Hepatocyte (in vitro differentiated cells): ENCODE data around the gene BCAS1. TPM values are rescaled to one million over a fixed set of nuclear protein-coding genes. Genes with fewer than 3 reads are reported as not detected.

ENCODE experiments used
- DNase-seq: peaks from one replicate; pipeline ENCODE4 v3.0.0-alpha.2; 2016; ENCODE audit warnings: low spot score
- H2AFZ ChIP-seq: fragments of 200-600 bp; sonication (generic); 2 replicates; pipeline ENCODE4 v1.6.0; 2016; ENCODE audit warnings: antibody characterized with exemption, mild to moderate bottlenecking
- H3K27ac ChIP-seq: fragments of 200-600 bp; sonication (generic); 2 replicates; pipeline ENCODE4 v1.5.1; 2016; ENCODE audit warnings: mild to moderate bottlenecking
- H3K27me3 ChIP-seq: fragments of 200-600 bp; sonication (generic); 2 replicates; pipeline ENCODE4 v1.6.1; 2016
- H3K36me3 ChIP-seq: fragments of 200-600 bp; sonication (generic); replicated peaks from 2 replicates; pipeline ENCODE4 v1.5.1; 2016; ENCODE audit warnings: low read depth; ENCODE audit not compliant: insufficient read depth
- H3K4me1 ChIP-seq: fragments of 200-600 bp; sonication (generic); 2 replicates; pipeline ENCODE4 v1.5.1; 2016; ENCODE audit warnings: mild to moderate bottlenecking, moderate library complexity; ENCODE audit not compliant: insufficient read depth
- H3K4me2 ChIP-seq: fragments of 200-600 bp; sonication (generic); 2 replicates; pipeline ENCODE4 v1.6.0; 2016
- H3K4me3 ChIP-seq: fragments of 200-600 bp; sonication (generic); 2 replicates; pipeline ENCODE4 v1.5.1; 2016; ENCODE audit warnings: mild to moderate bottlenecking
- H3K79me2 ChIP-seq: fragments of 200-600 bp; sonication (generic); 2 replicates; pipeline ENCODE4 v1.6.0; 2017; ENCODE audit warnings: mild to moderate bottlenecking
- H3K9me2 ChIP-seq: fragments of 200-600 bp; sonication (generic); replicated peaks from 2 replicates; pipeline ENCODE4 v1.6.0; 2017; ENCODE audit warnings: mild to moderate bottlenecking; ENCODE audit not compliant: insufficient read depth
- H3K9me3 ChIP-seq: fragments of 200-600 bp; sonication (generic); 2 replicates; pipeline ENCODE4 v1.5.1; 2016; ENCODE audit warnings: low read depth, mild to moderate bottlenecking
- H4K20me1 ChIP-seq: fragments of 200-600 bp; sonication (generic); 2 replicates; pipeline ENCODE4 v1.6.0; 2016; ENCODE audit warnings: mild to moderate bottlenecking; ENCODE audit not compliant: insufficient read depth, poor library complexity, severe bottlenecking
- CTCF ChIP-seq: fragments of 200-600 bp; sonication (generic); IDR thresholded peaks from 2 replicates; pipeline ENCODE4 v1.5.1; 2016; ENCODE audit warnings: antibody characterized with exemption, mild to moderate bottlenecking; ENCODE audit not compliant: poor library complexity
- EZH2 ChIP-seq: fragments of 200-600 bp; sonication (generic); IDR thresholded peaks from 2 replicates; pipeline ENCODE4 v1.6.1; 2016; ENCODE audit warnings: antibody characterized with exemption, mild to moderate bottlenecking, borderline replicate concordance
- EZH2phosphoT487 ChIP-seq: fragments of 200-600 bp; sonication (generic); IDR thresholded peaks from one replicate; pipeline ENCODE4 v1.6.1; 2018; ENCODE audit warnings: antibody characterized with exemption, mild to moderate bottlenecking, low read depth, moderate library complexity; ENCODE audit not compliant: unreplicated experiment, severe bottlenecking
- WGBS: methylation state at CpG from one replicate; pipeline ENCODE4 v1.1.6; 2016; ENCODE audit warnings: low lambda C conversion rate; ENCODE audit errors: missing lambda C conversion rate; 5-methylcytosine and 5-hydroxymethylcytosine counted together
- polyA plus RNA-seq: library from polyadenylated mRNA; unstranded; fragments of >200 nt; fragmentation: Nextera tagmentation; extraction: Ambion mirVana; gene quantifications from 2 replicates; pipeline ENCODE4 v1.2.1, GENCODE V29; 2016
- total RNA-seq: library from RNA; depleted of rRNA; stranded (reverse); fragments of >200 nt; gene quantifications from 2 replicates; pipeline ENCODE4 v1.2.3, GENCODE V29; 2014

Gene BCAS1
- total and polyA plus RNA-seq, 2 experiments from 2014 or later = 4.9 to 9.8 TPM

DNA sequence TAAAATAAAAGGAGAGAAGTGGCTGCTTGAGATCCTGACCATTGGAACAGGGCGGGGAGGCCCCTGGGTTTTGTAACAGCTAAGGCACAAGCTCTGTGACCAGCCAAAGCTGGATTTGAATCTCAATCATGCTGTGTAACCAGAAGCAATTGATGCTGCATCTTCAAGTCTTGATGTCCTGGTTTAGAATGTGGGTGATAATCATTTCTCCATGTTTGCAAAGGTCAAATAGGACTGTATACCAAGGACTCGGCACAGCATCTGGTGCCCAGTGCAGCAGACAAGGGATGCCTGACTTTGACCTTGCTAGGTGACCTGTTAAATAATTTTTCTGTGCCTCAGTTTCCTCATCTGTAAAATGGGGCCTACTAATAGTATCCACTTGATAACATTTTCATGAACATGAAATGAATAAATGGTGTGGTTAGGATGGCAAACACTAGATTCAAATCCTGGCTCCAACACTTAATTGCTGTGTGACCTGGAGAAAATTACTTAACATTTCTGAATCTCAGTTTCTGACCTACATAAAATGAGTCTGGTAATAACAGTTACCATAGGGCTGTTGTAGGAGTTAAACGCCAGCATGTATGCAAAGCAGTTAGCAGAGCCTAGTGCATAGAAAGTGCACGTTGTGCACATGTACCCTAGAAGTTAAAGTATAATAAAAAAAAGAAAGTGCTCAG, 46.3 kb upstream of the BCAS1 start:
- H3K27me3 ChIP-seq = no peaks in the 10 kb centered on the region
- H3K79me2 ChIP-seq = no peaks in the 10 kb centered on the region
- DNase-seq = no peak
- no peak for TF ChIP-seq EZH2
- TF ChIP-seq CTCF = no peak
- TF ChIP-seq EZH2phosphoT487 = no peak
- no peaks in the 10 kb centered on the region for H4K20me1 ChIP-seq
- no peaks in the 10 kb centered on the region for H3K9me2 ChIP-seq
- no peaks in the 10 kb centered on the region for H3K36me3 ChIP-seq
- H3K27ac ChIP-seq = peak overlapping the region; percentile 76
- no peaks in the 10 kb centered on the region for H3K9me3 ChIP-seq
- WGBS = 88% methylated on average over 4 of the region's 4 CpGs
- no peak overlapping the region for H3K4me2 ChIP-seq
- H3K4me1 ChIP-seq = peaks cover 12% of the 10 kb centered on the region
- no peak overlapping the region for H3K4me3 ChIP-seq
- H2AFZ ChIP-seq = no peak overlapping the region

DNA sequence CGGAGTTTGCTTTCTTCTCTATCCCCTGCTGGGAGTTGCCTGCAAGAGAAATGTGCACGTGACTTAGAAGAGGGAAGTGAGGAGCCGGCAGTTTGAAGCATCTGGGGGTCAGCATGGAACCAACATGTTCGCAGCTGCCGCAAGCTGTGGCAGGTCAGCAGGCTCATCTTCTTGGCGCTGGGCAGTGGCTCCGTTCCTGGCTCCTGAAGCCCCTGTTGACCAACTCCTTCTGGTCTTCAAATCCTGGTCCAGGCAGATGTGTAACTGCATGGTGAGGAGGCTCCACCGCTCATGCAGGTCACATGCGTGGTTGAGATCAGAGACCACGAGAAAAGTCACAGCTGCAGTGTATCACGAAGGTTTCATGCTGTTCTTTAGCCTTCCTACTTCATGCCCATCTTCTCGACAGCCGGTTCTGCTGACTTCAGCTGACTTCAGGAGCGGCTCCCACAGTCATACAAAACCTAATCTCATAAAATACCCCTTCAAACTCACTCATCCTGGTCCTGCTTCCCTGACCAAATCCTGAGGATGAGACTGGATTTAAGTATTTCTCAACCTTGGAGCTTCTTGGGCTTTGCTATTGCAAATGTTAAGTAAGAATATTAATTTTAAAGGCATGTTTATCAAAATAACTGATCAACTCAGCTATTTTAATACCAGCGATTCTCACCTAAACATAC, 44.9 kb upstream of the BCAS1 start:
- WGBS = 82% methylated on average over 15 of the region's 15 CpGs
- no peak overlapping the region for H2AFZ ChIP-seq
- no peak overlapping the region for H3K4me2 ChIP-seq

DNA sequence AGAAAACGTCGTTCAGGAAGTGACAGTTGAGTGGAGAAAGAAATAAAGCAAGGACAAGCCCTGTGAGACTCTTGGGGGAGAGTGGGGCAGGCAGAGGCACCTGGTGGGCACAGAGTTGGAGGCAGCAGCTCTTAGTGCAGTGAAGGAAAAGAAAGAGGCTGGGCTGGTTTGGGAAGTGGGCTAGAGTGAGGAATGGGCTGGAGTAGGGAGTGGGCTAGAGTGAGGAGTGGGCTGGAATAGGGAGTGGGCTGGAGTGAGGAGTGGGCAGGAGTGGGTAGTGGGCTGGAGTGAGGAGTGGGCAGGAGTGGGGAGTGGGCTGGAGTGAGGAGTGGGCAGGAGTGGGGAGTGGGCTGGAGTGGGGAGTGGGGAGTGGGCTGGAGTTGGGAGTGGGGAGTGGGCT, 43.7 kb upstream of the BCAS1 start:
- WGBS = 88% methylated on average over 2 of the region's 2 CpGs
- no peak for DNase-seq
- Histone ChIP-seq H3K27ac (peak overlapping the region; percentile 53), H3K27me3 (no peaks in the 10 kb centered on the region), H3K79me2 (no peaks in the 10 kb centered on the region), H4K20me1 (no peaks in the 10 kb centered on the region), H3K9me2 (no peaks in the 10 kb centered on the region), H3K4me3 (no peak overlapping the region), H3K4me1 (peaks cover 22% of the 10 kb centered on the region), H3K36me3 (no peaks in the 10 kb centered on the region), H2AFZ (no peak overlapping the region), H3K9me3 (no peaks in the 10 kb centered on the region), H3K4me2 (no peak overlapping the region)
- TF ChIP-seq EZH2phosphoT487 = no peak
- TF ChIP-seq EZH2 = no peak
- no peak for TF ChIP-seq CTCF

More for the DNA sequence above, 44.9 kb upstream of the BCAS1 start:
- no peak for TF ChIP-seq EZH2phosphoT487
- TF ChIP-seq CTCF = no peak
- TF ChIP-seq EZH2 = no peak
- peaks cover 18% of the 10 kb centered on the region for H3K4me1 ChIP-seq
- no peaks in the 10 kb centered on the region for H3K27me3 ChIP-seq
- DNase-seq = peak; percentile 40
- H3K4me3 ChIP-seq = no peak overlapping the region
- H3K27ac ChIP-seq = peak overlapping the region; percentile 69
- no peaks in the 10 kb centered on the region for H3K36me3 ChIP-seq
- no peaks in the 10 kb centered on the region for H4K20me1 ChIP-seq
- H3K9me3 ChIP-seq = no peaks in the 10 kb centered on the region
- H3K79me2 ChIP-seq = no peaks in the 10 kb centered on the region
- H3K9me2 ChIP-seq = no peaks in the 10 kb centered on the region
